Measurements from ENCODE around the gene RALGDS.
A peak's percentile ranks its signal among the peaks of the same experiment; 100 is the strongest.

The RALGDS gene

DNA sequence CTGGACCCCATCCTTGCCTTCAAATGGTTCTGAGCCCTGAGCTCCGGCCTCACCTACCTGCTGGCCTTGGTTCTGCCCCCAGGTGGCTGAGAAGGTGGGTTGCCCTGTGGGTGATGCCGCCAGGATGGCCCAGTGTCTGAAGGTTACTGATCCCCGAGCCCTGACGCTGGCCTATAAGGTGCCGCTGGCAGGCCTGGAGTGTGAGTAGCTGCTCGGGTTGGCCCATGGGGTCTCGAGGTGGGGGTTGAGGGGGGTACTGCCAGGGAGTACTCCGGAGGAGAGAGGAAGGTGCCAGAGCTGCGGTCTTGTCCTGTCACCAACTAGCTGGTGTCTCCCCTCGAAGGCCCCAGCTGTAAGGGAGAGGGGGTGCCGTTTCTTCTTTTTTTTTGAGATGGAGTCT is 54.0 kb downstream of the RALGDS start:
- no peak for DNase-seq (ENCODE audit: low read depth in 1 of 2, low spot score in 1 of 2)
- TF ChIP-seq, protein P1, sequence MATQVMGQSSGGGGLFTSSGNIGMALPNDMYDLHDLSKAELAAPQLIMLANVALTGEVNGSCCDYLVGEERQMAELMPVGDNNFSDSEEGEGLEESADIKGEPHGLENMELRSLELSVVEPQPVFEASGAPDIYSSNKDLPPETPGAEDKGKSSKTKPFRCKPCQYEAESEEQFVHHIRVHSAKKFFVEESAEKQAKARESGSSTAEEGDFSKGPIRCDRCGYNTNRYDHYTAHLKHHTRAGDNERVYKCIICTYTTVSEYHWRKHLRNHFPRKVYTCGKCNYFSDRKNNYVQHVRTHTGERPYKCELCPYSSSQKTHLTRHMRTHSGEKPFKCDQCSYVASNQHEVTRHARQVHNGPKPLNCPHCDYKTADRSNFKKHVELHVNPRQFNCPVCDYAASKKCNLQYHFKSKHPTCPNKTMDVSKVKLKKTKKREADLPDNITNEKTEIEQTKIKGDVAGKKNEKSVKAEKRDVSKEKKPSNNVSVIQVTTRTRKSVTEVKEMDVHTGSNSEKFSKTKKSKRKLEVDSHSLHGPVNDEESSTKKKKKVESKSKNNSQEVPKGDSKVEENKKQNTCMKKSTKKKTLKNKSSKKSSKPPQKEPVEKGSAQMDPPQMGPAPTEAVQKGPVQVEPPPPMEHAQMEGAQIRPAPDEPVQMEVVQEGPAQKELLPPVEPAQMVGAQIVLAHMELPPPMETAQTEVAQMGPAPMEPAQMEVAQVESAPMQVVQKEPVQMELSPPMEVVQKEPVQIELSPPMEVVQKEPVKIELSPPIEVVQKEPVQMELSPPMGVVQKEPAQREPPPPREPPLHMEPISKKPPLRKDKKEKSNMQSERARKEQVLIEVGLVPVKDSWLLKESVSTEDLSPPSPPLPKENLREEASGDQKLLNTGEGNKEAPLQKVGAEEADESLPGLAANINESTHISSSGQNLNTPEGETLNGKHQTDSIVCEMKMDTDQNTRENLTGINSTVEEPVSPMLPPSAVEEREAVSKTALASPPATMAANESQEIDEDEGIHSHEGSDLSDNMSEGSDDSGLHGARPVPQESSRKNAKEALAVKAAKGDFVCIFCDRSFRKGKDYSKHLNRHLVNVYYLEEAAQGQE (IDR thresholded peaks at IDR 0.05; ENCODE audit: insufficient replicate concordance, low read depth), result no peak
- no peak for TF ChIP-seq SPI1 (IDR thresholded peaks at IDR 0.05; ENCODE audit: borderline replicate concordance, low read depth)
- no peak for TF ChIP-seq GABPA (IDR thresholded peaks at IDR 0.05; ENCODE audit: low read depth)
- TF ChIP-seq, protein P2, sequence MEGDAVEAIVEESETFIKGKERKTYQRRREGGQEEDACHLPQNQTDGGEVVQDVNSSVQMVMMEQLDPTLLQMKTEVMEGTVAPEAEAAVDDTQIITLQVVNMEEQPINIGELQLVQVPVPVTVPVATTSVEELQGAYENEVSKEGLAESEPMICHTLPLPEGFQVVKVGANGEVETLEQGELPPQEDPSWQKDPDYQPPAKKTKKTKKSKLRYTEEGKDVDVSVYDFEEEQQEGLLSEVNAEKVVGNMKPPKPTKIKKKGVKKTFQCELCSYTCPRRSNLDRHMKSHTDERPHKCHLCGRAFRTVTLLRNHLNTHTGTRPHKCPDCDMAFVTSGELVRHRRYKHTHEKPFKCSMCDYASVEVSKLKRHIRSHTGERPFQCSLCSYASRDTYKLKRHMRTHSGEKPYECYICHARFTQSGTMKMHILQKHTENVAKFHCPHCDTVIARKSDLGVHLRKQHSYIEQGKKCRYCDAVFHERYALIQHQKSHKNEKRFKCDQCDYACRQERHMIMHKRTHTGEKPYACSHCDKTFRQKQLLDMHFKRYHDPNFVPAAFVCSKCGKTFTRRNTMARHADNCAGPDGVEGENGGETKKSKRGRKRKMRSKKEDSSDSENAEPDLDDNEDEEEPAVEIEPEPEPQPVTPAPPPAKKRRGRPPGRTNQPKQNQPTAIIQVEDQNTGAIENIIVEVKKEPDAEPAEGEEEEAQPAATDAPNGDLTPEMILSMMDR (IDR thresholded peaks at IDR 0.05; ENCODE audit: insufficient read depth, low read length), result no peak
- TF ChIP-seq POLR2AphosphoS5 (IDR thresholded peaks at IDR 0.05; ENCODE audit: low read depth), result no peak
- no peak overlapping the region for H3K4me3 ChIP-seq (replicated peaks; ENCODE audit: insufficient read depth, low read length)
- no peaks in the 10 kb centered on the region for H3K27me3 ChIP-seq (ENCODE audit: insufficient read depth, poor library complexity, severe bottlenecking)
- no peak overlapping the region for H3K27ac ChIP-seq (replicated peaks)

DNA sequence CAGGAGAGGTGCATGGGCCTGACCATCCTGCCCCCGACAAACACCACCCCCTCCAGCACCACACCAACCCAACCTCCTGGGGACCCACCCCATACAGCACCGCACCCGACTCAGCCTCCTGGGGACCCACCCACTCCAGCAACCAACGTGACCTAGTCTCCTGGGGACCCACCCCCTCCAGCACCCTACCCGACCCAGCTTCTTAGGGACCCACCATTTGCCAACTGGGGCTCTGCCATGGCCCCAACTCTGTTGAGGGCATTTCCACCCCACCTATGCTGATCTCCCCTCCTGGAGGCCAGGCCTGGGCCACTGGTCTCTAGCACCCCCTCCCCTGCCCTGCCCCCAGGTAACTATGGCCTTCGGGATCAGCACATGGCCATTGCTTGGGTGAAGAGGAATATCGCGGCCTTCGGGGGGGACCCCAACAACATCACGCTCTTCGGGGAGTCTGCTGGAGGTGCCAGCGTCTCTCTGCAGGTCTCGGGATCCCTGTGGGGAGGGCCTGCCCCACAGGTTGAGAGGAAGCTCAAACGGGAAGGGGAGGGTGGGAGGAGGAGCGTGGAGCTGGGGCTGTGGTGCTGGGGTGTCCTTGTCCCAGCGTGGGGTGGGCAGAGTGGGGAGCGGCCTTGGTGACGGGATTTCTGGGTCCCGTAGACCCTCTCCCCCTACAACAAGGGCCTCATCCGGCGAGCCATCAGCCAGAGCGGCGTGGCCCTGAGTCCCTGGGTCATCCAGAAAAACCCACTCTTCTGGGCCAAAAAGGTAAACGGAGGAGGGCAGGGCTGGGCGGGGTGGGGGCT is 54.7 kb downstream of the RALGDS start:
- TF ChIP-seq, protein P2 (IDR thresholded peaks at IDR 0.05; ENCODE audit: insufficient read depth, low read length), result no peak
- peak; percentile 28; the same call in 1 of the 2 replicates for TF ChIP-seq POLR2AphosphoS5 (IDR thresholded peaks at IDR 0.05; ENCODE audit: low read depth)
- no peaks in the 10 kb centered on the region for H3K27me3 ChIP-seq (ENCODE audit: insufficient read depth, poor library complexity, severe bottlenecking)
- no peak overlapping the region for H3K27ac ChIP-seq (replicated peaks)
- H3K4me3 ChIP-seq (replicated peaks; ENCODE audit: insufficient read depth, low read length), result no peak overlapping the region
- no peak for DNase-seq (ENCODE audit: low read depth in 1 of 2, low spot score in 1 of 2)

DNA sequence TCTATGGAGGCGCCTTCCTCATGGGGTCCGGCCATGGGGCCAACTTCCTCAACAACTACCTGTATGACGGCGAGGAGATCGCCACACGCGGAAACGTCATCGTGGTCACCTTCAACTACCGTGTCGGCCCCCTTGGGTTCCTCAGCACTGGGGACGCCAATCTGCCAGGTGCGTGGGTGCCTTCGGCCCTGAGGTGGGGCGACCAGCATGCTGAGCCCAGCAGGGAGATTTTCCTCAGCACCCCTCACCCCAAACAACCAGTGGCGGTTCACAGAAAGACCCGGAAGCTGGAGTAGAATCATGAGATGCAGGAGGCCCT is 56.0 kb downstream of the RALGDS start:
- TF ChIP-seq GABPA (IDR thresholded peaks at IDR 0.05; ENCODE audit: low read depth), result no peak
- no peak for TF ChIP-seq POLR2AphosphoS5 (IDR thresholded peaks at IDR 0.05; ENCODE audit: low read depth)
- TF ChIP-seq, protein P1 (IDR thresholded peaks at IDR 0.05; ENCODE audit: insufficient replicate concordance, low read depth), result no peak
- TF ChIP-seq, protein P2 (IDR thresholded peaks at IDR 0.05; ENCODE audit: insufficient read depth, low read length), result no peak
- TF ChIP-seq SPI1 (IDR thresholded peaks at IDR 0.05; ENCODE audit: borderline replicate concordance, low read depth), result no peak
- H3K27ac ChIP-seq (replicated peaks), result no peak overlapping the region
- H3K27me3 ChIP-seq (ENCODE audit: insufficient read depth, poor library complexity, severe bottlenecking), result no peaks in the 10 kb centered on the region
- no peak overlapping the region for H3K4me3 ChIP-seq (replicated peaks; ENCODE audit: insufficient read depth, low read length)
- no peak for DNase-seq (ENCODE audit: low read depth in 1 of 2, low spot score in 1 of 2)
